Heart left ventricle (tissue), 16 donors: ENCODE data around the gene PNMT. TPM values are rescaled to one million over a fixed set of nuclear protein-coding genes. Genes with fewer than 3 reads are reported as not detected.

Source experiments
- ATAC-seq, 4 donors: fragments of 200-7000 bp; cut with Tn5 transposase; one replicate each; pipeline ENCODE4 v1.9.1; 2020 to 2022; ENCODE audit warnings: moderate library complexity in 4 of 4, mild to moderate bottlenecking in 3 of 4, moderate number of reproducible peaks in 1 of 4
- DNase-seq, 5 donors: peaks; one replicate each; pipeline ENCODE4 v3.0.0-alpha.2; 2020
- H3K27ac ChIP-seq, 12 donors: fragments of 200-600 bp; sonication (generic) in 4 of 12; one replicate each; pipeline versions ENCODE4 v1.5.0 to v1.8.0; 2016 to 2022; ENCODE audit warnings: mild to moderate bottlenecking in 2 of 12
- H3K27me3 ChIP-seq, 9 donors: fragments of 200-600 bp; sonication (generic) in 2 of 9; one replicate each; pipeline versions ENCODE4 v1.5.1 to v1.8.0; 2016 to 2022; ENCODE audit warnings: mild to moderate bottlenecking in 3 of 9
- H3K36me3 ChIP-seq, 9 donors: fragments of 200-600 bp; sonication (generic) in 2 of 9; one replicate each; pipeline versions ENCODE4 v1.5.0 to v1.8.0; 2018 to 2022; ENCODE audit warnings: mild to moderate bottlenecking in 2 of 9
- H3K4me1 ChIP-seq, 12 donors: fragments of 200-600 bp; sonication (generic) in 4 of 12; one replicate each; pipeline versions ENCODE4 v1.5.0 to v1.8.0; 2016 to 2022; ENCODE audit warnings: mild to moderate bottlenecking in 3 of 12
- H3K4me3 ChIP-seq, 12 donors: fragments of 200-600 bp; sonication (generic) in 4 of 12; one replicate each; pipeline versions ENCODE4 v1.5.0 to v1.8.0; 2017 to 2022; ENCODE audit warnings: mild to moderate bottlenecking in 9 of 12, moderate library complexity in 4 of 12
- H3K9me3 ChIP-seq, 12 donors: fragments of 200-600 bp; sonication (generic) in 4 of 12; one replicate each; pipeline versions ENCODE4 v1.5.0 to v1.8.0; 2016 to 2022; ENCODE audit warnings: mild to moderate bottlenecking in 1 of 12
- CTCF ChIP-seq, 12 donors: fragments of 200-600 bp; sonication (generic) in 4 of 12; IDR thresholded peaks; one replicate each; pipeline versions ENCODE4 v1.5.0 to v1.8.0; 2018 to 2022; ENCODE audit warnings: antibody characterized with exemption in 12 of 12, mild to moderate bottlenecking in 5 of 12
- POLR2A ChIP-seq, 2 donors: fragments of 450-650 bp; IDR thresholded peaks; one replicate each; pipeline ENCODE4 v1.6.1; 2017; ENCODE audit warnings: antibody characterized with exemption in 2 of 2, mild to moderate bottlenecking in 2 of 2, moderate library complexity in 2 of 2
- WGBS, 4 donors: extraction: QIAGEN DNeasy Blood & Tissue Kit in 2 of 4; methylation state at CpG; one replicate each; pipeline versions ENCODE4 v1.1.5 to v1.1.7; 2013 to 2018; 5-methylcytosine and 5-hydroxymethylcytosine counted together
- intact Hi-C, 10 donors: fragments of 100-400 bp; cut with DNase I; formaldehyde crosslinking; loops; one replicate each; pipeline versions ENCODE4 v1.11.1 to v1.14.2; 2022
- polyA plus RNA-seq, 2 donors: library from polyadenylated mRNA; stranded (reverse); fragments of 200-250 nt; gene quantifications; one replicate each; pipeline ENCODE4 v1.2.3, GENCODE V29; 2013
- total RNA-seq, 9 donors: library from RNA; depleted of rRNA in 2 of 9; stranded (reverse); fragments of >200 nt in 2 of 9; fragmentation: NEBNext Ultra II Directional in 3 of 9; extraction: Animal tissue kit (Norgen Biotek cat#: 25700) in 3 of 9; gene quantifications; one replicate each; pipeline versions ENCODE4 v1.1.0 to v1.2.4, GENCODE V29; 2016 to 2023
- donor health status: ischemic (EF 13 %, LVEDD 7.1; RV severe dilation, severe dysfunction).
- donor health status: healthy with polysubstance abuse.
- donor health status: DM: no; HTN: yes; CAD: no.
- donor health status: DM: no; HTN: no; CAD: no.
- donor health status: ischemic (EF 25% LVEDD 6.9; RV normal size, moderate dysfunction).
- donor health status: ischemic (EF 25% LVEDD 5.7; RV mildly dilated, moderate dysfunction).
- donor health status: healthy.
- donor health status: DM: yes; HTN: yes; CAD: no.
- donor health status: ischemic (EF 35%, LVEDD 5.7; RV mildly dilated, moderate dysfunction).
- donor health status: nonischemic (EF 11% LVEDD 7.7; RV severe dilation, severe dysfunction).
- donor health status: DM: yes; HTN: yes; CAD: no.
- donor health status: PGD.
- donor health status: ischemic (EF 29% LVEDD 5.4; RV normal size, mild dysfunction).
- donor health status: nonischemic (EF 23%, LVEDD 6.1; RV moderate dilation, normal function).

The PNMT gene
- total and polyA plus RNA-seq, 11 donors = 2.4 to 15.6 (median 6.1) TPM

- peak overlapping the region in 8 of 12 donors; percentile 72 to 95 (median 87) for H3K4me3 ChIP-seq
- H3K27ac ChIP-seq = no peak overlapping the region
- 93 to 95% (median 94%) methylated on average over 7 of the region's 7 CpGs for WGBS, 4 donors
- no peak for ATAC-seq
- no peaks in the 10 kb centered on the region for H3K27me3 ChIP-seq
- H3K9me3 ChIP-seq = no peaks in the 10 kb centered on the region
- H3K36me3 ChIP-seq = no peaks in the 10 kb centered on the region
- intact Hi-C loops = loop anchor here in 5 of 10 donors (5.0 kb wide), 3 partner anchors 34 to 114 kb away; partner anchors contain the start of gene MIEN1 (in 1 of the 5)
- TF ChIP-seq POLR2A (IDR thresholded peaks at IDR 0.05) (no peak), CTCF (IDR thresholded peaks at IDR 0.05) (no peak)
- H3K4me1 ChIP-seq = peaks cover 10 to 73% (median 54%) of the 10 kb centered on the region in 12 donors
- DNase-seq = no peak
Measured at GRCh38 chr17:39638317-39638716, 29.9 kb upstream of the PNMT start.

- intact Hi-C loops = loop anchor here in 5 of 10 donors (5.0 kb wide), 3 partner anchors 33 to 113 kb away; partner anchors contain the start of gene MIEN1 (in 1 of the 5)
Measured at GRCh38 chr17:39639043-39639442, 29.2 kb upstream of the PNMT start.

GRCh38 chr17:39639566-39640458 is 28.4 kb upstream of the PNMT start:
- no peak overlapping the region for H3K4me3 ChIP-seq
- H3K36me3 ChIP-seq = no peaks in the 10 kb centered on the region
- ATAC-seq (no peak), DNase-seq (no peak)
- peaks cover 10 to 79% (median 54%) of the 10 kb centered on the region in 12 donors for H3K4me1 ChIP-seq
- intact Hi-C loops = loop anchor here in 5 of 10 donors (5.0 kb wide), 3 partner anchors 32 to 112 kb away; partner anchors contain the start of gene MIEN1 (in 1 of the 5)
- H3K9me3 ChIP-seq = no peaks in the 10 kb centered on the region
- TF ChIP-seq POLR2A (IDR thresholded peaks at IDR 0.05) (no peak), CTCF (IDR thresholded peaks at IDR 0.05) (no peak)
- WGBS, 4 donors = 83 to 89% (median 84%) methylated on average over 11 of the region's 11 CpGs
- peak overlapping the region in 1 of 12 donors; percentile 45 for H3K27ac ChIP-seq
- no peaks in the 10 kb centered on the region for H3K27me3 ChIP-seq

More at GRCh38 chr17:39639043-39639442, 29.2 kb upstream of the PNMT start:
- Histone ChIP-seq H3K27me3 (no peaks in the 10 kb centered on the region), H3K9me3 (no peaks in the 10 kb centered on the region), H3K27ac (no peak overlapping the region), H3K4me3 (no peak overlapping the region), H3K4me1 (peaks cover 10 to 76% (median 55%) of the 10 kb centered on the region in 12 donors), H3K36me3 (no peaks in the 10 kb centered on the region)
- 74 to 82% (median 79%) methylated on average over 2 of the region's 2 CpGs for WGBS, 4 donors
- ATAC-seq = no peak
- DNase-seq = no peak
- TF ChIP-seq POLR2A (IDR thresholded peaks at IDR 0.05) (no peak), CTCF (IDR thresholded peaks at IDR 0.05) (no peak)

GRCh38 chr17:39640591-39641031 is 27.6 kb upstream of the PNMT start:
- intact Hi-C loops = no loop called here
- Histone ChIP-seq H3K27ac (peak overlapping the region in 1 of 12 donors; percentile 45), H3K27me3 (no peaks in the 10 kb centered on the region), H3K9me3 (no peaks in the 10 kb centered on the region), H3K4me3 (no peak overlapping the region), H3K4me1 (peaks cover 10 to 79% (median 55%) of the 10 kb centered on the region in 12 donors), H3K36me3 (no peaks in the 10 kb centered on the region)
- 38 to 63% (median 45%) methylated on average over 4 of the region's 4 CpGs for WGBS, 4 donors
- TF ChIP-seq CTCF (IDR thresholded peaks at IDR 0.05) = no peak
- no peak for TF ChIP-seq POLR2A (IDR thresholded peaks at IDR 0.05)
- ATAC-seq = no peak
- no peak for DNase-seq
